HG02588 (cell line): ENCODE measurements around the gene ADGRB3.
"Not testable (repeated sequence)": the region's sequence is repeated elsewhere in the genome, so short reads cannot be mapped to it uniquely, and the experiment has no call there.

Experiments
- ATAC-seq: cut with Tn5 transposase; IDR thresholded peaks from one replicate; pipeline ENCODE4 v1.9.1; 2021; ENCODE audit warnings: mild to moderate bottlenecking, moderate library complexity; ENCODE audit not compliant: unreplicated experiment

ADGRB3 gene

GRCh38 chr6:69391106-69391505 is 756.0 kb downstream of the ADGRB3 start:
- ATAC-seq: no peak

GRCh38 chr6:69392745-69393144 is 757.7 kb downstream of the ADGRB3 start:
- no peak for ATAC-seq

GRCh38 chr6:69398311-69398710 is 763.2 kb downstream of the ADGRB3 start:
- no peak for ATAC-seq

- ATAC-seq: no peak
These were observed 763.6 kb downstream of the ADGRB3 start for GRCh38 chr6:69398729-69399128.

GRCh38 chr6:69408886-69409285 is 773.8 kb downstream of the ADGRB3 start:
- no peak for ATAC-seq

- ATAC-seq: no peak
These were observed 781.7 kb downstream of the ADGRB3 start for GRCh38 chr6:69416776-69417175.

GRCh38 chr6:69421269-69421668 is 786.2 kb downstream of the ADGRB3 start:
- no peak for ATAC-seq

GRCh38 chr6:69422020-69422419 is 786.9 kb downstream of the ADGRB3 start:
- no peak for ATAC-seq

GRCh38 chr6:69422475-69422874 is 787.4 kb downstream of the ADGRB3 start:
- no peak for ATAC-seq

GRCh38 chr6:69423785-69424184 is 788.7 kb downstream of the ADGRB3 start:
- no peak for ATAC-seq

- ATAC-seq: no peak
These were observed 789.5 kb downstream of the ADGRB3 start for GRCh38 chr6:69424581-69424980.

- no peak for ATAC-seq
These were observed 792.8 kb downstream of the ADGRB3 start for GRCh38 chr6:69427882-69428281.

- not testable (repeated sequence) for ATAC-seq
These were observed 797.1 kb downstream of the ADGRB3 start for GRCh38 chr6:69432168-69432567.

- not testable (repeated sequence) for ATAC-seq
These were observed 798.0 kb downstream of the ADGRB3 start for GRCh38 chr6:69433116-69433515.

GRCh38 chr6:69438113-69438512 is 803.0 kb downstream of the ADGRB3 start:
- no peak for ATAC-seq
